Measurements from ENCODE around the gene CCDC57. TPM values are rescaled to one million over a fixed set of nuclear protein-coding genes. Genes with fewer than 3 reads are reported as not detected.

CCDC57 gene
- total RNA-seq, 4 donors from 2014 or later: 7.9 to 22.1 (median 9.8) TPM

DNA sequence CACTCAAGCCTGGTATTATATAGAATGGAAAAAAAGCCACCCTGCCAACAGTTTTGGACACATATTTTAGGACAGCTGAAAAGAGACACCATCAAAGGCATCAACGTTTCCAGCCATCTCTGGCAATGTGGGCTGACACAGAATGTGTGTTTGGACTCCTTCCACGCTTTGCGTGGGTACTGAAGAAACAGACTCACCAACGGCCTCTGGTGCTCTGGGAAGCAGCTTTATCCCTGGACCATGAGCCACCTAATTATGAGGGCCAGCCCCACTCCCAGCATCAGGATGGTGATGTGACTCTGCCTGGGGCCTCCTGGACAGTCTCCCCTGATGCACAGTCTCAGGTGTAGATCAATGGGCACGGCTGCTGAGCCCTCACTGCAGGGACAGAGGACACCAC, 27.9 kb downstream of the CCDC57 start:
- WGBS, 2 donors: 73 to 76% methylated on average over 3 to 4 of the region's 5 CpGs

DNA sequence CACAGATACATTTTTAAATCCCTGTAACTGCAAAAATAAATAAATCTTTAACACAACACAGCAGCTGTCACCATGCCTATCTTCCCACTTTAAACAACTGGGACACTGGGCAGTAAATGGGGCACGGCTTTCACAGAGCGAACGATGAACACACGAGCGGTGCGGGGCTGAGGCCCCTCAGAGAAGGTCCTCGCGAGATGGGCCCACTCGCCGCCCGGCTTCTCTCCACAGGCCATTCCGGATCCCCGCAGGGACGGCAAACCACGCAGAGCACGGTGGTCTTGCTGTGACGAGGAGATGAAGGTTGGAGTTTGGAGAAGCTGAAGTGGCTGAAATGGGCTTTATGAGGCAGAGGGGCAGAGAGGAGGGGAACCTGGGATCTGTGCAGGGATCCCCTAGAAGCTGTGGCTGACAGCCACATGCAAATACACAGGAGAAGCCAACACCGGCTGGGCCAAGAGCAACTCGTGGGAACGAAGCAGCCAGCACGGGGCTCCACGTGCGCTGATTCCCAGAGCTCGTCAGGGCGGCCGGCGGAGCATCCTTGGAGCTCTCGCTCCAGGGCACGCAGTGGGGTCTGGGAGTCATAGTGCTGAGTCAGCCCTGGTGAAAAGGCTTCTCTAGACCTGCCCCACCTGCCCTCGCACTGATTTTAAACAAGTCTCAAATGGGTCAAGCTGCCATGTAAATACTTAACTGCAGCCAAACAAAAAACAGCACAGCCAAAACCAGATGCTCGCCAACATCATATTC, 31.7 kb downstream of the CCDC57 start:
- no peaks in the 10 kb centered on the region for H3K4me1 ChIP-seq
- no peak for DNase-seq
- intact Hi-C loops (cut with DNase I): no loop called here
- no peak for TF ChIP-seq POLR2A (IDR thresholded peaks at IDR 0.05)
- TF ChIP-seq, protein P1, sequence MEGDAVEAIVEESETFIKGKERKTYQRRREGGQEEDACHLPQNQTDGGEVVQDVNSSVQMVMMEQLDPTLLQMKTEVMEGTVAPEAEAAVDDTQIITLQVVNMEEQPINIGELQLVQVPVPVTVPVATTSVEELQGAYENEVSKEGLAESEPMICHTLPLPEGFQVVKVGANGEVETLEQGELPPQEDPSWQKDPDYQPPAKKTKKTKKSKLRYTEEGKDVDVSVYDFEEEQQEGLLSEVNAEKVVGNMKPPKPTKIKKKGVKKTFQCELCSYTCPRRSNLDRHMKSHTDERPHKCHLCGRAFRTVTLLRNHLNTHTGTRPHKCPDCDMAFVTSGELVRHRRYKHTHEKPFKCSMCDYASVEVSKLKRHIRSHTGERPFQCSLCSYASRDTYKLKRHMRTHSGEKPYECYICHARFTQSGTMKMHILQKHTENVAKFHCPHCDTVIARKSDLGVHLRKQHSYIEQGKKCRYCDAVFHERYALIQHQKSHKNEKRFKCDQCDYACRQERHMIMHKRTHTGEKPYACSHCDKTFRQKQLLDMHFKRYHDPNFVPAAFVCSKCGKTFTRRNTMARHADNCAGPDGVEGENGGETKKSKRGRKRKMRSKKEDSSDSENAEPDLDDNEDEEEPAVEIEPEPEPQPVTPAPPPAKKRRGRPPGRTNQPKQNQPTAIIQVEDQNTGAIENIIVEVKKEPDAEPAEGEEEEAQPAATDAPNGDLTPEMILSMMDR (IDR thresholded peaks at IDR 0.05): no peak
- H3K9me3 ChIP-seq: no peaks in the 10 kb centered on the region
- H3K4me3 ChIP-seq: no peak overlapping the region
- H3K36me3 ChIP-seq: peaks cover 0 to 52% (median 4%) of the 10 kb centered on the region in 3 donors
- H3K27ac ChIP-seq: no peak overlapping the region
- WGBS, 2 donors: 89 to 91% methylated on average over 21 to 27 of the region's 31 CpGs
- no peaks in the 10 kb centered on the region for H3K27me3 ChIP-seq

More for the DNA sequence above, 27.9 kb downstream of the CCDC57 start:
- intact Hi-C loops (cut with DNase I): no loop called here
- H3K4me3 ChIP-seq: no peak overlapping the region
- H3K4me1 ChIP-seq: no peaks in the 10 kb centered on the region
- no peak overlapping the region for H3K27ac ChIP-seq
- H3K9me3 ChIP-seq: no peaks in the 10 kb centered on the region
- no peaks in the 10 kb centered on the region for H3K27me3 ChIP-seq
- H3K36me3 ChIP-seq: peaks cover 0 to 55% (median 4%) of the 10 kb centered on the region in 3 donors
- DNase-seq: no peak
- TF ChIP-seq, protein P1 (IDR thresholded peaks at IDR 0.05): no peak
- TF ChIP-seq POLR2A (IDR thresholded peaks at IDR 0.05): no peak

DNA sequence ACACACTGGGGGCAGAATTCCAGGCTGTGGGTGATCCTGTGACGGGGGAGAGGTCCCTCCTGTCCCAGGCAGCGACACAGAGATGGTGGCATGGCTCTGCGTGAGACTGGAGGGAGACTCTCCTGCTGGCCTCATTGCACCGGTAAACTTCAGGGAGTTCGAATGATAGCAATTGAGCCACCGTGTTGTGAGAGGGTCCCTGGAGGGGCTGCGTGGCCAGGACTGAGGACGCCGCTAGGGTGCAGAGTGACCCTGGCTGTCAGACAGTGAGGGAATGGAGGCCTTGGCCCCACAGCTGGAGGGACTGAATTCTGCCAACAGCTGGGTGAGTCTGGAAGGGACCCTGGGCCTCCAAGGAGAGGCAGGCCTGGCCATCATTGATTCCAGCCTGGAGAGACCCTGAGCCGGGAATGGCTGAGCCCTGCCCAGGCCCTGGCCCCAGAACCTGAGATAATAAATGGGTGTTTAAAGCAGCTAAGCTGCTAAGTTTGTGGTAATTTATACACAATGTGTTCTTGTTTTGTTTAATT, 32.6 kb downstream of the CCDC57 start:
- no peak for TF ChIP-seq POLR2A (IDR thresholded peaks at IDR 0.05)
- TF ChIP-seq, protein P1 (IDR thresholded peaks at IDR 0.05): no peak
- intact Hi-C loops (cut with DNase I): no loop called here
- no peak for DNase-seq
- H3K36me3 ChIP-seq: peaks cover 0 to 49% (median 4%) of the 10 kb centered on the region in 3 donors
- no peaks in the 10 kb centered on the region for H3K4me1 ChIP-seq
- no peak overlapping the region for H3K4me3 ChIP-seq
- WGBS, 2 donors: 86 to 96% methylated on average over 7 of the region's 10 CpGs
- H3K9me3 ChIP-seq: no peaks in the 10 kb centered on the region
- no peak overlapping the region for H3K27ac ChIP-seq
- no peaks in the 10 kb centered on the region for H3K27me3 ChIP-seq

DNA sequence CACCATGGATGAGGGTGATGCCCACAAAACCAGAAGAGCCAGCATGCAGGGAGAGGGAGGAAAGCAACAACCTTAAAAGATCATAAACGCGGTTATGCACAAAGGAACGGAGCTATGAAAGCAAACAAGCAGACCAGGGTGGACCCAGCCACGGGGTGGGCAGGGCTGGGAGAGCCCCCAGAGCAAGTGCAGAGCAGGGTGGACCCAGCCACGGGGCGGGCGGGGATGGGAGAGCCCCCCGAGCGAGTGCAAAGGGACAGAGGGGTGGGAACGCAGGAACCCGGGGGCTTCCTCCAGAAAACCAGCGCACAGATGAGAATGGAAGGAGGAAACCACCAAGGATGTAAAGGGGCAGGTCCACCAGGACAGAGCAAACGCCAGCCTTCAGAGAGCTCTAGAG, 33.2 kb downstream of the CCDC57 start:
- TF ChIP-seq POLR2A (IDR thresholded peaks at IDR 0.05): no peak
- TF ChIP-seq, protein P1 (IDR thresholded peaks at IDR 0.05): no peak
- H3K36me3 ChIP-seq: peaks cover 0 to 43% (median 4%) of the 10 kb centered on the region in 3 donors
- H3K27me3 ChIP-seq: no peaks in the 10 kb centered on the region
- no peak overlapping the region for H3K27ac ChIP-seq
- no peak for DNase-seq
- intact Hi-C loops (cut with DNase I): no loop called here
- H3K4me3 ChIP-seq: no peak overlapping the region
- H3K4me1 ChIP-seq: no peaks in the 10 kb centered on the region
- no peaks in the 10 kb centered on the region for H3K9me3 ChIP-seq
- 88 to 91% methylated on average over 11 to 13 of the region's 13 CpGs for WGBS, 2 donors

DNA sequence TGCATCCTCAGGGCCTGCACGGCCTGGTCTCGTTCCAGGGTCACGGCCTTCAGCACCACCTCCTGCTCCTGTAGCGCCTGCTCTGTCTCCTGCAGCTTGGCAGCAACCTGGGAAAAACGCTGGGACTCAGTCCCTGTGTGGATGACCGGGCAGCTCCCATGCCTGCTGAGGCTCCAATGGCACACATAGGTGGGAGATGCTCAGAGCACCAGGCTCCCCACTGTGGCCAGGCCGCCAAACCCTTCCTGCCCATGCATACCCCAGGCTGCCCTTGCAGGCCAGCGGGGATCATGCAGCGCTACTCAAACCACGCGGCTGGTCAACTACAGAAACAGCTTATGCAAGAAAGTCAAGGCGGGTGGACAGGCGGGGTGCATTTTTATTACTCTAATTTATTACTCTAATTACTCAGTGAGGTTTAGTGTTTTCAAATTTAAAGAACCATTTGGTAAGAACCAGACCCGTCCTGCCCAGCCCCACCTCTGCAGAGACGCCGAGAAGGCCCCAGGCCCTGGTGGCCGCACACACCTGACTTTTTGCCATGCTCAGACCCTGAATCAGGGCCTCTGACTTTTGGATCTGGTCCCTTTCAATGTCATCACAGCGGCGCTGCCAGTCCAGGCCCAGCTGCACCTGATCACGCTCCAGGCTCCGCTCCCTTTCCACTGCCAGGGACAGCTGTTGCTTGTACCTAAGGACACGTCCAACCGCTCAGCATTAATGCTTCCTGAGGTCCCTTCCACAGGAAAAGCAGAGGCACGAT, 34.0 kb downstream of the CCDC57 start:
- no peak for DNase-seq
- H3K9me3 ChIP-seq: no peaks in the 10 kb centered on the region
- no peaks in the 10 kb centered on the region for H3K4me1 ChIP-seq
- 87 to 93% methylated on average over 18 to 20 of the region's 24 CpGs for WGBS, 2 donors
- H3K27ac ChIP-seq: no peak overlapping the region
- no peak overlapping the region for H3K4me3 ChIP-seq
- TF ChIP-seq, protein P1 (IDR thresholded peaks at IDR 0.05): no peak
- no peak for TF ChIP-seq POLR2A (IDR thresholded peaks at IDR 0.05)
- peaks cover 0 to 40% (median 4%) of the 10 kb centered on the region in 3 donors for H3K36me3 ChIP-seq
- intact Hi-C loops (cut with DNase I): no loop called here
- H3K27me3 ChIP-seq: no peaks in the 10 kb centered on the region

Data from esophagus squamous epithelium (tissue), 5 donors.